SU-DHL-6 (cell line): ENCODE data around the gene ABCA6.

Experiments used
- H2AFZ ChIP-seq: fragments of 200-600 bp; sonication (generic); 2 replicates; pipeline ENCODE4 v1.6.1; 2014; ENCODE audit warnings: low read depth, mild to moderate bottlenecking, moderate library complexity, mixed read lengths, antibody characterized with exemption, low read length; ENCODE audit not compliant: severe bottlenecking
- H3F3A ChIP-seq: fragments of 200-600 bp; shearing (Covaris generic); 2 replicates; pipeline ENCODE4 v1.6.0; 2016; ENCODE audit warnings: antibody characterized with exemption, mild to moderate bottlenecking; ENCODE audit not compliant: insufficient read depth
- H3K27ac ChIP-seq: fragments of 200-600 bp; sonication (generic); 2 replicates; pipeline ENCODE4 v1.5.1; 2016; ENCODE audit warnings: low read depth, mild to moderate bottlenecking, low read length, moderate library complexity, mixed read lengths
- H3K27me3 ChIP-seq: fragments of 200-600 bp; sonication (generic), shearing (Covaris generic); 2 replicates; pipeline ENCODE4 v1.6.0; 2014; ENCODE audit warnings: mild to moderate bottlenecking, low read length
- H3K36me3 ChIP-seq: fragments of 200-600 bp; sonication (generic); 2 replicates; pipeline ENCODE4 v1.6.1; 2014; ENCODE audit warnings: mild to moderate bottlenecking, low read length, mixed read lengths
- H3K4me2 ChIP-seq: fragments of 300-600, 200-600 bp; shearing (Covaris generic), sonication (generic); 2 replicates; pipeline ENCODE4 v1.6.0; 2014; ENCODE audit warnings: low read length, low read depth, mild to moderate bottlenecking; ENCODE audit not compliant: poor library complexity, severe bottlenecking
- H3K4me3 ChIP-seq: fragments of 200-600 bp; sonication (generic); 2 replicates; pipeline ENCODE4 v1.5.1; 2014; ENCODE audit warnings: antibody characterized with exemption, low read length, mild to moderate bottlenecking, mixed read lengths; ENCODE audit not compliant: insufficient read depth, poor library complexity, severe bottlenecking
- H3K79me2 ChIP-seq: fragments of 200-600 bp; sonication (generic); 2 replicates; pipeline ENCODE4 v1.6.1; 2014; ENCODE audit warnings: mild to moderate bottlenecking, low read length, moderate library complexity; ENCODE audit not compliant: insufficient read depth
- H3K9ac ChIP-seq: fragments of 200-600 bp; sonication (generic); 2 replicates; pipeline ENCODE4 v1.7.0; 2014; ENCODE audit warnings: mild to moderate bottlenecking, low read length
- H3K9me2 ChIP-seq: fragments of 200-600 bp; sonication (generic); replicated peaks from 2 replicates; pipeline ENCODE4 v1.6.1; 2014; ENCODE audit warnings: low read length; ENCODE audit not compliant: insufficient read depth
- H3K9me3 ChIP-seq: fragments of 200-600 bp; sonication (generic); 2 replicates; pipeline ENCODE4 v1.6.1; 2014; ENCODE audit warnings: low read length, mixed read lengths; ENCODE audit not compliant: insufficient read depth
- H4K20me1 ChIP-seq: fragments of 200-600 bp; sonication (generic); 2 replicates; pipeline ENCODE4 v1.6.1; 2014; ENCODE audit warnings: low read depth, mild to moderate bottlenecking, antibody characterized with exemption, low read length, moderate library complexity, mixed read lengths
- CTCF ChIP-seq: fragments of 200-600 bp; sonication (generic); IDR thresholded peaks from one replicate; pipeline ENCODE4 v1.5.1; 2017; ENCODE audit warnings: antibody characterized with exemption, mild to moderate bottlenecking, low read length, moderate library complexity; ENCODE audit not compliant: insufficient read depth, poor library complexity, severe bottlenecking
- EZH2phosphoT487 ChIP-seq: fragments of 200-600 bp; sonication (generic), shearing (Covaris generic); conservative IDR thresholded peaks from 2 replicates; pipeline ENCODE4 v1.6.1; 2018; ENCODE audit warnings: mild to moderate bottlenecking, antibody characterized with exemption, low read length, moderate library complexity, mixed read lengths

ABCA6 gene

DNA sequence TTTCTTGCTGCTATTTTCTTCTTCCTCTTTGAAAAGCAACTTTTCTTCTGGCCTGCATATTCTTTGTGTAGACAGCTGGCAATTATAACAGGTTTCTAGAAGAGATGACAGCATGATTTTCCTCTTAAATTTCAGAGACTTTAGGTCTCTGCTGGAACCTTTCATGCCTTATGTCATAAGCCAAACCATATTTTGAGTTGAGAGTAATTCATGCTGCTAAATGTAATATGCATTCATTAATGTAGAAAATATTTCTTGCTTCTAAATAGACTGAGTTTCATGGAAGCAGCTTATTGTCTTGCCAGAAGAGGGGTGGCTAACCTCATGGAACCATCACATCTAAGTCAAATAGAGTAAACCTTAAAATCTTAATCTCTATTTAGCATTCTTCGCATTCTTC lies 55.1 kb downstream of the ABCA6 start:
- no peaks in the 10 kb centered on the region for H3K79me2 ChIP-seq
- H4K20me1 ChIP-seq, result no peaks in the 10 kb centered on the region
- no peak overlapping the region for H3K4me2 ChIP-seq
- no peaks in the 10 kb centered on the region for H3K9me2 ChIP-seq
- H2AFZ ChIP-seq, result no peak overlapping the region
- no peak overlapping the region for H3K27ac ChIP-seq
- no peaks in the 10 kb centered on the region for H3F3A ChIP-seq
- no peaks in the 10 kb centered on the region for H3K27me3 ChIP-seq
- TF ChIP-seq EZH2phosphoT487 (no peak), CTCF (no peak)
- no peaks in the 10 kb centered on the region for H3K9me3 ChIP-seq
- no peaks in the 10 kb centered on the region for H3K36me3 ChIP-seq
- H3K9ac ChIP-seq, result no peak overlapping the region
- no peak overlapping the region for H3K4me3 ChIP-seq

- Histone ChIP-seq H3K9me3 (no peaks in the 10 kb centered on the region), H4K20me1 (no peaks in the 10 kb centered on the region), H2AFZ (no peak overlapping the region), H3K9ac (no peak overlapping the region), H3K36me3 (no peaks in the 10 kb centered on the region), H3K4me2 (no peak overlapping the region), H3K27ac (no peak overlapping the region), H3K4me3 (no peak overlapping the region), H3K79me2 (no peaks in the 10 kb centered on the region), H3F3A (no peaks in the 10 kb centered on the region), H3K9me2 (no peaks in the 10 kb centered on the region), H3K27me3 (no peaks in the 10 kb centered on the region)
- no peak for TF ChIP-seq CTCF
- no peak for TF ChIP-seq EZH2phosphoT487
Observed at GRCh38 chr17:69084911-69085310, 56.8 kb downstream of the ABCA6 start.

DNA sequence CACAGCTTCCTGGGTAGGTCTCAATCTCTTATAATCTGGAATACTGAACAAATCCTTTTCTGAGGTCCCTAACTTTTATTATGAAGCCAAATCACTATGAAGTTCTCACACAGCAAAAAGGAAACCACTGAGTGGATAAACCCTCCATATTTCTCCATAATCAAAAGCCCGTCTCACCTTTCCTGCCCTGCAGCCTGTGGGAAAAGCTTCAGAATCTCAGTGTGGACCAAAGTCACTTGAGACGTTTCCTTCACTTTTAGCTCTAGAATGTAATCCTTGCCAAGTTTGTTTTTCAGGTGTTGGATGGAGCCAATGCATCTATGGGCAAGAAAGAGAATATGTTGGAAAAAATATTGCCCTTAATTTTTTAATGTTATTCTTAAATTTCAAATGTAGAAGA lies 59.0 kb downstream of the ABCA6 start:
- no peak overlapping the region for H3K9ac ChIP-seq
- no peaks in the 10 kb centered on the region for H3K9me3 ChIP-seq
- no peak overlapping the region for H3K27ac ChIP-seq
- no peak for TF ChIP-seq CTCF
- no peak for TF ChIP-seq EZH2phosphoT487
- no peaks in the 10 kb centered on the region for H3F3A ChIP-seq
- H3K9me2 ChIP-seq, result no peaks in the 10 kb centered on the region
- H3K4me2 ChIP-seq, result no peak overlapping the region
- H2AFZ ChIP-seq, result no peak overlapping the region
- H3K4me3 ChIP-seq, result no peak overlapping the region
- no peaks in the 10 kb centered on the region for H3K79me2 ChIP-seq
- no peaks in the 10 kb centered on the region for H3K36me3 ChIP-seq
- H4K20me1 ChIP-seq, result no peaks in the 10 kb centered on the region
- no peaks in the 10 kb centered on the region for H3K27me3 ChIP-seq

DNA sequence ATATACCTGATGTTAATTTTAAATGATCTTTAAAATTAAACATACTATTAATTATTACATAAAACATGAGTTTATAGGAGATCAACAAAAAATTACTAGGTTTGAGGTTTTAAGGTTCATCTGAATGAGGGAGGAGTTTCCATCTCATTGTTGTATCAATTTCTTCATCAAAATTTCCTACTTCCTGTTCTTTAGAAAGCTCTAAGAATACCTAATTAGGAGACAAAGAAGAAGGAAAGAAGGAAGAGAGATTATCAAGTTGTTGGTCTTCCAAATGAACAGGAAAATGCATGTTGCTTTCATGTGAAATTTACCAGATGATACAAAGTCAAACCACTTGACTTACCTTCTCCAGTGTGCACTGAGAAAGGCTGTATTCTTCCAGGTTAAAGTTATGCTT lies 62.8 kb downstream of the ABCA6 start:
- Histone ChIP-seq H3F3A (no peaks in the 10 kb centered on the region), H3K9me3 (no peaks in the 10 kb centered on the region), H3K79me2 (no peaks in the 10 kb centered on the region), H3K27me3 (no peaks in the 10 kb centered on the region), H3K4me2 (no peak overlapping the region), H2AFZ (no peak overlapping the region), H3K9ac (no peak overlapping the region), H3K4me3 (no peak overlapping the region), H3K9me2 (no peaks in the 10 kb centered on the region), H4K20me1 (no peaks in the 10 kb centered on the region), H3K27ac (no peak overlapping the region), H3K36me3 (no peaks in the 10 kb centered on the region)
- TF ChIP-seq EZH2phosphoT487 (no peak), CTCF (no peak)
